NCI-H446 (cell line): Measurements from ENCODE around the gene IRF7.

Experiments
- DNase-seq, 2 experiments: peaks; one replicate each; lab custom pipeline; 2025; lab: John Stamatoyannopoulos, UW

Gene IRF7

GRCh38 chr11:607971-608659, 7.6 kb downstream of the IRF7 start:
- no peak for DNase-seq

- DNase-seq = no peak
Measured at GRCh38 chr11:607020-607780, 8.6 kb downstream of the IRF7 start.

- DNase-seq = no peak
Measured at GRCh38 chr11:606245-606644, 9.5 kb downstream of the IRF7 start.

GRCh38 chr11:605286-606129, 10.2 kb downstream of the IRF7 start:
- DNase-seq = no peak

- no peak for DNase-seq
Measured at GRCh38 chr11:603154-603553, 12.6 kb downstream of the IRF7 start.

GRCh38 chr11:601573-602245, 14.0 kb downstream of the IRF7 start:
- no peak for DNase-seq

GRCh38 chr11:598005-598680, 17.6 kb downstream of the IRF7 start:
- DNase-seq = no peak

- DNase-seq = no peak
Measured at GRCh38 chr11:597166-597725, 18.5 kb downstream of the IRF7 start.

GRCh38 chr11:596374-596773, 19.4 kb downstream of the IRF7 start:
- DNase-seq = no peak

- DNase-seq = no peak
Measured at GRCh38 chr11:595400-595799, 20.4 kb downstream of the IRF7 start.

GRCh38 chr11:593347-593746, 22.4 kb downstream of the IRF7 start:
- no peak for DNase-seq

- DNase-seq = no peak
Measured at GRCh38 chr11:592918-593317, 22.8 kb downstream of the IRF7 start.

GRCh38 chr11:592501-592900, 23.2 kb downstream of the IRF7 start:
- no peak for DNase-seq

- no peak for DNase-seq
Measured at GRCh38 chr11:590997-591396, 24.8 kb downstream of the IRF7 start.

GRCh38 chr11:589798-590197, 26.0 kb downstream of the IRF7 start:
- DNase-seq = no peak

GRCh38 chr11:587978-588380, 27.8 kb downstream of the IRF7 start:
- DNase-seq = no peak

GRCh38 chr11:587546-587945, 28.2 kb downstream of the IRF7 start:
- no peak for DNase-seq

GRCh38 chr11:586376-587316, 29.1 kb downstream of the IRF7 start:
- no peak for DNase-seq

GRCh38 chr11:584287-584686, 31.5 kb downstream of the IRF7 start:
- no peak for DNase-seq

GRCh38 chr11:581752-582151, 34.0 kb downstream of the IRF7 start:
- no peak for DNase-seq
